Fibroblast of upper back skin (primary cell): ENCODE measurements around the gene ZNF362.
"Not testable (repeated sequence)": the region's sequence is repeated elsewhere in the genome, so short reads cannot be mapped to it uniquely, and the experiment has no call there.

ENCODE experiments used
- DNase-seq: peaks from one replicate; pipeline ENCODE4 v3.0.0-alpha.2; 2013

ZNF362 gene

DNA sequence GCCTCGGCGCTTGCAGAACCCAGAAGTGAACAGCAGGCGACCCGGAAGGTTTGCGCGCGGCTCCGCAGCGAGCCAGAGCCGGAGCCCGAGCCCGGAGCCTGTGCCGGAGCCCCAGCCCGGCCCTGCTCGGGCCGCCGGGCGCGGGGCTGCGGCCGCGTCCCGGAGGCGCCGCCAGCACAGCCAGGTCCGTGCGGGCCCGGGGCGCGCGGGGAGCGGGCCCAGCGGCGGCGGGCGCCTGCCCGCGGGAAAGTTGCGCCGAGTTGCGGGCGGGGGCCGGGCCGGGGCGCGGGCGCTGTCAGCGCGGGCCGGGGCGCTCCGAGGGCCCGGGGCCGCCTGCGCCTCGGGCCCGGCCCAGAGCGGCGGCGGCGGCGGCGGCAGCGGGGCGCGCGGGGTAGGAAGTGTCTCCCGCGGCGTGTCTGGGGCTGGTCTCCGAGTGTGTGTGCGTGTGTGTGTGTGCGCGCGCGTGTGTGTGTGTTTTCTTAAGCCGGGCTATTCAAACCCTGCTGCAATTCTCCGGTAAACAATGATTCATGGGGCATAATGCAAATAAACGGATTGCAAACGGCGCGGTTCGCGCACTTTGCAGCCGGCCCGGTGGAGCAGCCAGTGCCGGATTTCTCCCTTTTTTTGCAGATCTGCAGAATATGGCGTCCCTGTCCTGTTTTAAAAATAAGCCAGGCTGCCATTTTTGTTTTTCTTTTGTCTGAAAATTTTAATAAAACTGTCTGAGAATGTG lies at the start of gene ZNF362:
TSS of gene ZNF362 (plus strand) at position 22 of the 736 bp plus-strand sequence. CDS start 14,083 bp downstream, outside the sequence.
- DNase-seq, result peak; percentile 65

- DNase-seq, result no peak
These were observed 44.3 kb upstream of the ZNF362 start for GRCh38 chr1:33211972-33212371.

- no peak for DNase-seq
These were observed 36.2 kb upstream of the ZNF362 start for GRCh38 chr1:33219886-33220661.

- no peak for DNase-seq
These were observed 35.5 kb upstream of the ZNF362 start for GRCh38 chr1:33220676-33221384.

DNA sequence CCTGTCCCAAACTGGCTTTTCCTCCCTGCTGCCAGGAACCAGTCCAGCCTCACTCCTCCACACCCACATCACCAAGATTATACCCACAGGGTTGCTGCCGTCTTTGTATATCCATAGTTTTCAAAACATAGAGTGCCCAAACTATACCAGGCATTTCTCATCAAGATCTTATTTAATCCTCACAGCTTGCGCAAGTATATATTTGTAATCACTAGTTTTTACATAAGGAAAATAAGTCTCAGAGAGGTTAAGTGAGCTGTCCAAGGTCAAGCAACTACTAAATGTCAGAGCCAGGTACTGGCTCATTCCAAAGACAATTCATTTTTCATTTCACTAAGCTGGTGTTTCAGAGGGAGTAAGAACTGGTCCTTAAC lies 34.9 kb upstream of the ZNF362 start:
- DNase-seq, result no peak

DNA sequence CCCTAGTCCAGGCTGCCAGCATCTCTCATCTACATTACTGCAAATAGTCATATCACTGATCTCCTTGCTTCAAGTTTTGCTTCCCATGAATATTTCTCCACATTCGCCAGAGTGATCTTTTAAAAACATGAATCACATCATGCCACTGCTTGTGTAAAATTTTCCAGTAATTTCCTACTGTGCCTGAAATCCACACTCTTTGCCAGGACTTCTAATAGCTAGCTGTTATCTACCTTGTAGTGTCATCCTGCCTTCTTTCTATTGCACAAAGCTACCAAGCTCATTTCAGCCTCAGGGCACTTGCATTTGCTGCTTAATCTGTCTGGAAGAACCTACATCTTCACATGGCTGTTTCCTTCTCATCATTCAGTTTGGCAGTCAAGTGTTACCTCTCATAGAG lies 33.9 kb upstream of the ZNF362 start:
- no peak for DNase-seq

GRCh38 chr1:33224166-33224707 lies 32.1 kb upstream of the ZNF362 start:
- DNase-seq, result no peak

GRCh38 chr1:33225586-33225985 lies 30.7 kb upstream of the ZNF362 start:
- no peak for DNase-seq

GRCh38 chr1:33228935-33229487 lies 27.3 kb upstream of the ZNF362 start:
- peak; percentile 96 for DNase-seq

- DNase-seq, result no peak
These were observed 25.1 kb upstream of the ZNF362 start for GRCh38 chr1:33231166-33231565.

- DNase-seq, result no peak
These were observed 23.6 kb upstream of the ZNF362 start for GRCh38 chr1:33232716-33233115.

DNA sequence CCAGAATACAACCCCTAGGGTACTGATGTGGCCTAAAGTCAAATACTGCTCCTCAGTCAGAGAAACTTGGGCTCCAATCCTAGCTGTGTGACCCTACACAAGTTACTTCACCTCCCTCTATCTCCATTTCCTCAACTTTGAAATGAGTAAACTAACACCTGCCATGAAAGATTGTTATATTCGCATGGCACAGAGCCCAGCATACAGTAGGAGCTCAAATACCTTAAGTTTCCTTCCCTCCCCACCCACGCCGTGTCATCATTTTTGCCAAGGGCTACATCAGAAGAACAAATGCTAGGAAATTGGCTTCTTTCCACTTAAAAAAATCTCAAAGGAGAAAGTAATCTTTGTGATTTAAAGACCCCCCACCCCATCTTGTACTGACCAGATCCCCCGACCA lies 22.2 kb upstream of the ZNF362 start:
- DNase-seq, result no peak

DNA sequence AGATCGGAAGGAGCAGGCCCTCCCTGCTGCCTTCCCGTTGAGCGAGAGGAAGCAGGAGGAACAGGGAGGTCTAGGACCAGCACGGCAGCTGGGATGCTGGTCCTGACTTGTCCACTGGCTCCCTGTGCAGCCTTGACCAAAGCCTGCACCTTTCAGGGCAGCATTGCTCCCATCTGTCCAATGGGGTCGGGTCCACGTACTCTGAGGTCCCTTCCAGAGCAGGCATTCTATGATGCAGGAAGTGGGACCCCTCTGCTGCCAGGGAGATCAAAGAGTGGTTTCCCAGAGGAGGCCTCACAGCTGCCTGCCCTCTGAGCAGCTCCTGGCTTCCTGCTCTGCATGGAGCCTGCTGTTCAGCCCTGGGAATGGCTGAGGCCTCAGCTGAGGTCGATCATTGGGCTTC lies 21.7 kb upstream of the ZNF362 start:
- no peak for DNase-seq

- DNase-seq, result no peak
These were observed 20.8 kb upstream of the ZNF362 start for GRCh38 chr1:33235521-33235920.

GRCh38 chr1:33236498-33236897 lies 19.8 kb upstream of the ZNF362 start:
- no peak for DNase-seq

- DNase-seq, result no peak
These were observed 18.7 kb upstream of the ZNF362 start for GRCh38 chr1:33237579-33237978.

DNA sequence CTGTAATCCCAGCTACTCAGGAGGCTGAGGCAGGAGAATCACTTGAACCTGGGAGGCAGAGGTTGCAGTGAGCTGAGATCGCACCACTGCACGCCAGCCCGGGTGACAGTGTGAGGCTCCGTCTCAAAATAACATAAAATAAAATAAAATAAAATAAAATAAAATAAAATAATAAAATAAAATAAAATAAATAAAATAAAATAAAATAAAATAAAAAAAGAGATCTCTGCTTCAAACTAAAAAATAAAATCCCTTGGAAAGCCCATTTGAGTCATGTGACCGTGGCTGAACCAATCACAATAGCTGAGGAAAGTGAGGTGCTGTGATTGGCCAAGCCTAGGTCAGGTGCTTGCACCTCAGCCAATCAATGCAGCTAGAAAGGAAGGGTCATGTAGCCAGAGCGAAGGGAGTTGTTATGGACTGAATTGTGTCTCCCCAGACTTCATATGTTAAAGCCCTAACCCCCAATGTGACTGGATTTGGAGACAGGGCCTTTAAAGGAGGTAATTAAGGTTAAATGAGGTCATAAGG lies 18.0 kb upstream of the ZNF362 start:
- DNase-seq, result not testable (repeated sequence)

- not testable (repeated sequence) for DNase-seq
These were observed 16.9 kb upstream of the ZNF362 start for GRCh38 chr1:33239410-33239809.

GRCh38 chr1:33241866-33242265 lies 14.4 kb upstream of the ZNF362 start:
- peak; percentile 65 for DNase-seq

- DNase-seq, result no peak
These were observed 13.6 kb upstream of the ZNF362 start for GRCh38 chr1:33242652-33243051.

DNA sequence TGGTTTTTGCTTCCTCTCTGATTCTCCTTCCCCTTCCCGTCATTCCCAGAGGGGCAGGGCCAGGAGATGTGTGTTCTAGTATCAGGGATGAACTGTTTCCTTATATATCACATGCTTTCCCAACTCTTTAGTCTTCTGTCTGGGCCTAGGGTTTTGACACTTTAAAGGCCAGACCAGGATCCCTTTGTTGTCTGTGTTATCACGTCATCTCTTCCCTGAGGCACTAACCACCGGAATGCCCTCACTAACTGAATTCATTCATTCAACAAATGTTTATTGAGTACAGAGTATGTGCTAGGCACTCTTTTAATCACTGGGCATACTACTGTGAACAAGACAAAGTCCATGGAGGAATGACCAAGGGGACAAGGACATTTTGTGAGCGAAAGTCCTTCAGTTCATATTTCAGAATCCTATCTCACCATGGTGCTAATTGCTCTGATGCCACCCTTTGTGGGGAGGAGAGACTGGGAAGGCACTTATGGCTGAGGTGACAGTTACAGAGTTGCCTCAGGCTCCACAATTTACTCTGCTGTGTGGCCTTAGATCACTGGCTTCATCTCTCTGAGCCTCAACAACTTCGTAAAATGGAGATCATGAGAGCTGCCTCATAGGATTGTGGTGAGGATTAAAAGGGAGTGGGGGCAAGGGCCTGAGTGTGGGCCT lies 12.0 kb upstream of the ZNF362 start:
- no peak for DNase-seq

DNA sequence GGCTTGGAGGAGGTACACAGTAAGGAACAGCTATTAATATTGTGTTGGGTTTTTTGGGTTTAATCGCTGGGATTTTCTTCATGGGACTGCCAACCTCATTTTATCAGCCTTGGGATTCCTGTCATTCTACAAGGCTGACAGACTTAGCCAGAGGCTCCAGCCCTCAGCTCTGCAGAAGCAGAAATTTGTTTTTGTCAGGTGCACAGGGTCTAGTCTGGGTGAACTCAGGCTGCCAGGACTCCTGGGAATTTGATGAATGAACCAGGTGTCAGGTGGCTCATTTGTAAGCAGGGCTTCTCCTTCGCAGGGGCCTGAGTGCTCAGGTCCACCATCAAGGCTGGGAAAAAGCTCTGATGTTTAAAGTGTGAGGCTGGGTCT lies 11.5 kb upstream of the ZNF362 start:
- no peak for DNase-seq
